Transverse colon (tissue), 4 donors: ENCODE measurements around the gene SMOC1. TPM values are rescaled to one million over a fixed set of nuclear protein-coding genes. Genes with fewer than 3 reads are reported as not detected.

Experiments
- DNase-seq: peaks from one replicate; pipeline ENCODE4 v3.0.0-alpha.2; 2019
- H3K27ac ChIP-seq, 4 donors: fragments of 200-600 bp; sonication (generic); 2 replicates each; pipeline ENCODE4 v1.5.1; 2016 to 2018; ENCODE audit warnings: inconsistent platforms in 4 of 4
- H3K27me3 ChIP-seq: fragments of 200-600 bp; sonication (generic); 2 replicates; pipeline ENCODE4 v1.5.1; 2017; ENCODE audit warnings: inconsistent platforms
- H3K36me3 ChIP-seq, 4 donors: fragments of 200-600 bp; sonication (generic); 2 replicates each; pipeline ENCODE4 v1.5.1; 2017 to 2019; ENCODE audit warnings: inconsistent platforms in 4 of 4
- H3K4me1 ChIP-seq, 4 donors: fragments of 200-600 bp; sonication (generic); 2 replicates each; pipeline ENCODE4 v1.5.1; 2017 to 2020; ENCODE audit warnings: inconsistent platforms in 4 of 4
- H3K4me3 ChIP-seq, 4 donors: fragments of 200-600 bp; sonication (generic); 1 replicate in 1 of 4; 2 replicates in 3 of 4; pipeline versions ENCODE4 v1.5.1 to v1.6.1; 2017 to 2019; ENCODE audit warnings: inconsistent platforms in 4 of 4
- H3K9me3 ChIP-seq, 2 donors: fragments of 200-600 bp; sonication (generic); 2 replicates each; pipeline ENCODE4 v1.5.1; 2017 to 2019; ENCODE audit warnings: inconsistent platforms in 2 of 2
- CTCF ChIP-seq, 5 experiments: fragments of 200-600 bp in 3 of 5; fragments of 450-650 bp in 2 of 5; sonication (generic) in 3 of 5; IDR thresholded peaks; 1 replicate in 2 of 5; 2 replicates in 3 of 5; pipeline ENCODE4 v1.5.1; 2016 to 2017; ENCODE audit warnings: antibody characterized with exemption in 5 of 5, inconsistent platforms in 3 of 5, mild to moderate bottlenecking in 2 of 5, moderate library complexity in 1 of 5
- EP300 ChIP-seq: sonication (generic); formaldehyde crosslinking; IDR thresholded peaks from one replicate; pipeline ENCODE4 v1.6.1; 2017; ENCODE audit warnings: antibody characterized with exemption, low read depth
- POLR2A ChIP-seq: fragments of 450-650 bp; IDR thresholded peaks from one replicate; pipeline ENCODE4 v1.6.1; 2016; ENCODE audit warnings: antibody characterized with exemption, mild to moderate bottlenecking, moderate library complexity
- POLR2AphosphoS5 ChIP-seq, 3 donors: sonication (generic); formaldehyde crosslinking; IDR thresholded peaks; one replicate each; pipeline ENCODE4 v1.6.1; 2016; ENCODE audit warnings: antibody characterized with exemption in 3 of 3
- WGBS, 2 donors: methylation state at CpG; one replicate each; pipeline ENCODE4 v1.1.5; 2018; ENCODE audit warnings: low coverage in 1 of 2; 5-methylcytosine and 5-hydroxymethylcytosine counted together
- in situ Hi-C, 4 donors: fragments of 200-750 bp; cut with MboI; loops; one replicate each; pipeline versions ENCODE4 v1.15.0 to v1.15.1; 2017; ENCODE audit warnings: low sequenced_read_pairs in 3 of 4, low pct_ligation_motif_present in 1 of 4, low pct_unique_long_range_greater_than_20kb in 1 of 4
- intact Hi-C: fragments of 100-400 bp; cut with DNase I; formaldehyde crosslinking; loops from one replicate; pipeline ENCODE4 v1.15.1; 2023; ENCODE audit warnings: low total_unique reads
- total RNA-seq, 4 donors: library from RNA; depleted of rRNA; stranded (reverse); fragments of >200 nt; gene quantifications; one replicate each; pipeline ENCODE4 v1.1.0, GENCODE V29; 2016

Gene SMOC1
- total RNA-seq, 4 donors from 2014 or later, result 0.82 to 1.3 TPM; not detected in 2

GRCh38 chr14:69924201-69924600 is 45.0 kb downstream of the SMOC1 start:
- no peaks in the 10 kb centered on the region for H3K36me3 ChIP-seq
- no peaks in the 10 kb centered on the region for H3K4me1 ChIP-seq
- H3K27ac ChIP-seq, result no peak overlapping the region
- WGBS, 2 donors, result 78 to 88% methylated on average over 3 to 5 of the region's 5 CpGs
- in situ Hi-C loops (no loop called here), intact Hi-C loops (no loop called here)
- TF ChIP-seq EP300 (no peak), POLR2A (no peak), POLR2AphosphoS5 (IDR thresholded peaks at IDR 0.05) (no peak), CTCF (IDR thresholded peaks at IDR 0.05) (no peak)
- no peak overlapping the region for H3K4me3 ChIP-seq
- no peaks in the 10 kb centered on the region for H3K27me3 ChIP-seq
- no peak for DNase-seq
- H3K9me3 ChIP-seq, result no peaks in the 10 kb centered on the region

- TF ChIP-seq EP300 (no peak), POLR2A (no peak), CTCF (IDR thresholded peaks at IDR 0.05) (no peak), POLR2AphosphoS5 (IDR thresholded peaks at IDR 0.05) (no peak)
- no peak overlapping the region for H3K27ac ChIP-seq
- DNase-seq, result no peak
- H3K36me3 ChIP-seq, result no peaks in the 10 kb centered on the region
- intact Hi-C loops (no loop called here), in situ Hi-C loops (no loop called here)
- no peaks in the 10 kb centered on the region for H3K4me1 ChIP-seq
- no peaks in the 10 kb centered on the region for H3K27me3 ChIP-seq
- no peaks in the 10 kb centered on the region for H3K9me3 ChIP-seq
- H3K4me3 ChIP-seq, result no peak overlapping the region
- WGBS, 2 donors, result 55 to 65% methylated on average over 4 to 6 of the region's 6 CpGs
These were observed 48.9 kb downstream of the SMOC1 start for GRCh38 chr14:69928111-69928523.

- Histone ChIP-seq H3K4me1 (no peaks in the 10 kb centered on the region), H3K27ac (no peak overlapping the region), H3K27me3 (no peaks in the 10 kb centered on the region), H3K9me3 (no peaks in the 10 kb centered on the region), H3K4me3 (no peak overlapping the region), H3K36me3 (no peaks in the 10 kb centered on the region)
- DNase-seq, result no peak
- in situ Hi-C loops, result no loop called here
- intact Hi-C loops, result no loop called here
- WGBS, 2 donors, result 80 to 89% methylated on average over 8 to 11 of the region's 11 CpGs
- TF ChIP-seq EP300 (no peak), CTCF (IDR thresholded peaks at IDR 0.05) (no peak), POLR2AphosphoS5 (IDR thresholded peaks at IDR 0.05) (no peak), POLR2A (no peak)
These were observed 51.7 kb downstream of the SMOC1 start for GRCh38 chr14:69930780-69931379.

- Histone ChIP-seq H3K27ac (no peak overlapping the region), H3K27me3 (no peaks in the 10 kb centered on the region), H3K4me1 (no peaks in the 10 kb centered on the region), H3K9me3 (no peaks in the 10 kb centered on the region), H3K36me3 (no peaks in the 10 kb centered on the region), H3K4me3 (no peak overlapping the region)
- intact Hi-C loops (no loop called here), in situ Hi-C loops (no loop called here)
- 76% methylated on average over 12 of the region's 12 CpGs; no CpG with 5 or more reads in 1 of the 2 donors for WGBS, 2 donors
- no peak for DNase-seq
- no peak for TF ChIP-seq CTCF (IDR thresholded peaks at IDR 0.05)
- no peak for TF ChIP-seq EP300
- no peak for TF ChIP-seq POLR2A
These were observed 52.7 kb downstream of the SMOC1 start for GRCh38 chr14:69931960-69932359.
